HG03571 (cell line): ENCODE data around the gene TMEM223.
A peak's percentile ranks its signal among the peaks of the same experiment; 100 is the strongest.
"Not testable (repeated sequence)": the region's sequence is repeated elsewhere in the genome, so short reads cannot be mapped to it uniquely, and the experiment has no call there.

Experiments
- ATAC-seq: cut with Tn5 transposase; IDR thresholded peaks from one replicate; pipeline ENCODE4 v1.9.1; 2021; ENCODE audit not compliant: unreplicated experiment

Gene TMEM223

DNA sequence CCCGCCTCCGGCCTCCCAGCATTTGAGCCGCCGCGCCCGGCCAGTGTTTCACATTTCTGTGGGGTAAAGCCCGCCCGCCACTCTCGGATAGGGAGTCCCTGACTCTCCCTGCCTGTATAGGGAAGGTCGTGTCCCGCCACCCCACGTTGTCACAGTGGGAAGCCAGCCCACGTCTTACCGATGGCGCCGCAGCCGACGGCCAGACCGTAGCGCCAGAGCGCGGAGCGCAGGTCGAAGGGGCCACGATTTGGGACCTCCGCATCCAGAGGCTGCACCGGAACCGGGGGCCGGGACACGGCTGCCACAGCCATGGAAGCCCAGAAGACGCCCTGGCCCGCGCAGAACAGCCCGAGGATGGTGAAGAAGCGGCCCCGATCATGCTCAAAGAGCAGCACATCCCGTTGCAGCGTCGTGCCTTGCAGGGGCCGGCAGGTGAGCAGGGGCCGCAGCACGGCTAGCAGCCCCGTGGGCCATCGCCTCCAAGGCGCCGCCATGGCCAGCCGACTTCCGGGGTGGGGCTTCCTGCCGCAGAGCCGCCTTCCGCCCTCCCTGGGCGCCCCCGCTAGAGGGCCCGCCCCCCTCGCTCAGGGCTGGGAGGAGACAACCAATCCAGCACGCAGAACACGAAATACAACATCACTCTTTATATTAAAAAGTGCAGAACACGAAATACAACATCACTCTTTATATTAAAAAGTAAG is at the start of gene TMEM223:
Gene TMEM223, minus strand, starts transcription at position 506 of the 701 bp plus-strand sequence. Its CDS starts 12 bp downstream, at position 494.
- ATAC-seq = peak; percentile 63

- ATAC-seq = not testable (repeated sequence)
Observed at GRCh38 chr11:62840721-62841360, 49.0 kb upstream of the TMEM223 start.

- peak; percentile 47 for ATAC-seq
Observed at GRCh38 chr11:62839050-62839945, 47.5 kb upstream of the TMEM223 start, which contains the start of gene WDR74. Gene WDR74, minus strand, starts transcription at chr11:62839590. Its CDS starts 20 bp downstream, at chr11:62839570.

GRCh38 chr11:62835336-62835735 is 43.5 kb upstream of the TMEM223 start:
- no peak for ATAC-seq

DNA sequence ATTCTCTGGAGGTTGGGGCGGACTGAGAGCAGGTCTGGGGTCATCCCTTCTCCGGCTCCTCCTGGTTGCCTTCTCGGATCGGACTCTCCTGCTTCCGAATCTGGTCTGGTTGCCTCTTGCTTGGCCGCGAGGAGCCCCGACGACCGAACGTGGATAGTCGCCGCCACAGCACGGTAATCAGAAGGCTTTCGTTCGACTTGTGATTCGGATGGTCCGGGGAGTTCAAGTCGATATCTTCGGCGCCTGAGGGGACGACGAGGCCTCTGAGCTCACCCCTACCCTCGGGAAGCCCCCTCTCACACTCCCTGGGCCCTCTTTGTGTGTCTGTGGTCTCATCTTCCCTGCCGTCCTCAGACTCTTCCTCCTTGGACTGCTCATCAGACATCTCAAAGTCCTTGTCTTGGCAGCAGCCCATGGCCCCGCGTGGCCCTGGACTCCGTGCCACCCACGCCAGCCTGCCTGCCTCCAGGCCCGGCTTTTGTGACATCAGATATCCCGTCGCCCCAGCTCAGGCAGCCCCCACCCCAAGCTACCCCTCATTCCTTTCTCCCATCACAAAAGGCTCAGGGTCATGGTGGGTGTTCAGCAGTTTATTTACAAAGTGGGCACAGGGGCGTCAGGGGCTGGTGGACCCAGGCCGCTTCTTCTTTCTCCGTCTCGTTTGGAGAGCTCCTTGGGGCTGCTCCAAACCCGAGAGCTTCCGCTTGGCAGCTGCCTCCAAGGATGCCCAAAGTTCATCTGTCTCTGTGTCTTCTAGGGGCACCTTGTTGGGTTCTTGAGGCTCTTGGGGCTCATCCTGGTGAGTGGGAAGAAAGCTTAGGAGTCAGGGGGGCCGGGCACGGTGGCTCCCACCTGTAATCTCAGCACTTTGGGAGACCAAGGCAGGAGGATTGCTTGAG is 40.8 kb upstream of the TMEM223 start, which contains the start of gene TEX54:
Gene TEX54, minus strand, starts transcription at position 506 of the 899 bp plus-strand sequence.
- ATAC-seq = peak; percentile 10

GRCh38 chr11:62831520-62832335 is 39.9 kb upstream of the TMEM223 start, which contains the start of gene STX5:
Gene STX5, minus strand, starts transcription at chr11:62832051. Its CDS starts 808 bp downstream, at chr11:62831243.
- peak; percentile 71 for ATAC-seq

DNA sequence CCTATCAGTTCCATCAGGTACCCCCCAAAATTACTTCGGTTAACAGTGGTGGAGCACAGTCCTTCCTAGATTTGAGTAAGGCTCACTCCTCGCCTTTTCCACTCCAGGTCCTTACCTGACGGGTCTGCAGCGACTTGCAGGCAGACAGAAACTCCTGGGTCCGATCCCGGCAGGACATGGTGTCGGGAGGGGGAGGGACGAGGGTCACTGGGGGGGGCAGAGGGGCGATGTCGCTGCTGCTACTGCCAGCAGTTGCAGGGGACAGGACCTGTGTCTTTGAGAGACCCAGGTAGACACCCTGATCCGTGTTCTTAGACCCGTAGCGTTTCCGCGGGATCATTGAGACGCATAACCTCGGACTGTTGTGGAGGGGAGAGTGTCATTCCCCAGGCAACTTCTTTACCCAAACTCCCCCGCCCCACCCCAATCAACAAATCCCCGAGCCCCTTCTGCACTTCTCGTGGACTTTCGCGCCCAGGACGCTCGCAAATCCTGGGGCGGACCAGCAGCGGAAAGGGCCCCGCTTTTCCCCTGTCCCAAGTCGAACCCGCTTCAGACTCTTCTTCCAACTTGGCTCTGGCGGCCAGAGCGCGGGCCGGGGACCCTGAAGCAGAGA is 39.2 kb upstream of the TMEM223 start:
- ATAC-seq = no peak

GRCh38 chr11:62828130-62828529 is 36.3 kb upstream of the TMEM223 start:
- ATAC-seq = not testable (repeated sequence)

- no peak for ATAC-seq
Observed at GRCh38 chr11:62823677-62824076, 31.9 kb upstream of the TMEM223 start.

- no peak for ATAC-seq
Observed at GRCh38 chr11:62817129-62817528, 25.3 kb upstream of the TMEM223 start.

DNA sequence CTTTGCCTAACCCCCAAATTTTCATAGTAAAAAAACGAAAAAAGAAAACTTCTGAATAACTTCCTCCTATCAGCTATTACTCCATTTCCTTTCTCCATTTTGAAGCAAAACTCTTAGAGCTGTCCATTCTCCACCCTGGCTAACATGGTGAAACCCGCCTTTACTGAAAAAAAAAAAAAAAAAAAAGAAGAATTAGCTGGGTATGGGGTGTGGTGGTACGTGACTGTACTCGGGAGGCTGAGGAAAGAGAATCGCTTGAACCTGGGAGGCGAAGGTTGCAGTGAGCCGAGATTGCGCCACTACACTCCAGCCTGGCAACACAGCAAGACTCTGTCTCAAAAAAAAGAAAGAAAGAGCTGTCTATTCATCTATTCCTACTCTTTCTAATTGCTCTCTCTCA is 24.8 kb upstream of the TMEM223 start:
- ATAC-seq = no peak

GRCh38 chr11:62811659-62812058 is 19.9 kb upstream of the TMEM223 start:
- no peak for ATAC-seq

- ATAC-seq = no peak
Observed at GRCh38 chr11:62810748-62811147, 18.9 kb upstream of the TMEM223 start.

GRCh38 chr11:62806611-62807121 is 14.9 kb upstream of the TMEM223 start:
- no peak for ATAC-seq

- no peak for ATAC-seq
Observed at GRCh38 chr11:62805961-62806441, 14.2 kb upstream of the TMEM223 start.

GRCh38 chr11:62805076-62805892 is 13.5 kb upstream of the TMEM223 start, which contains the start of gene NXF1:
Gene NXF1, minus strand, starts transcription at chr11:62805440. Its CDS starts 84 bp downstream, at chr11:62805356.
- peak; percentile 82 for ATAC-seq

DNA sequence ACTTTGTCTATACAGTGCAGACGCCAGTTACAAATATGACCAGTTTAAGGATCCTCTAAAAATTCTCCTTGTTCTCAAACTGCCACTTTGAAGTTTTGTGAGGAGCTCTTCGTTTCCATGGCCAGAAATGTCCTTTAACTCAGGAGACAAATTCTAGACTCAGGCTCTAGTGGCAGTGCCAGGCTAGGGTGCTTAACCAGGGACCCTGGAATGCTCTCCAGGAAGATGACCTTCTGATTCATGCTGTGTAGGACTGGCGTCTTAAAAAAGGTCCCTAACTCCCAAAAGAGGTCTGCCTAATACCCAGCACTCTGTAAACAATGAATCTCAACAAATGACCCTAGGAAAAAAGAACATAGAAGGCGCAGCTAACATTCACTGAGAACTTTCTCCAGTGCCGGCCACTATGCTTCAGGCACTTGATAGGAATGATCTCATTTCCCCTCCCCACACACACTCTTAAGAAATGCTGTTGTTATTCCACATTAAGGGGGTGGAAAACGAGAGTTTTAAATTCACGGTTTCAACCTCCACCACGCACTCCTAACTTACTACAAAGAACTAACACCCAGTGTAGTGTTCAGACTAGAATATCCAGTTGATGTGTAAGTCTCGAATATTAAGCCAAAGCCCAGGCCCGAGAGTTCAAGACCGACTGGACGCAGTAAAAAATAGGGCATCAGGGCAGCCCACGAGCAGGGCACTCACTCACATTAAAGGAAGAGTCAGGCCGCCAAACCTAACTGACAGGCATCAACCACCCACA is 12.7 kb upstream of the TMEM223 start:
- ATAC-seq = no peak
